GM21515 (cell line): ENCODE results near the gene ADRA2C.

Experiments
- ATAC-seq: cut with Tn5 transposase; IDR thresholded peaks from one replicate; pipeline ENCODE4 v1.9.1; 2021; ENCODE audit not compliant: unreplicated experiment

ADRA2C gene

GRCh38 chr4:3756343-3757059 lies 9.7 kb upstream of the ADRA2C start:
- ATAC-seq = no peak

DNA sequence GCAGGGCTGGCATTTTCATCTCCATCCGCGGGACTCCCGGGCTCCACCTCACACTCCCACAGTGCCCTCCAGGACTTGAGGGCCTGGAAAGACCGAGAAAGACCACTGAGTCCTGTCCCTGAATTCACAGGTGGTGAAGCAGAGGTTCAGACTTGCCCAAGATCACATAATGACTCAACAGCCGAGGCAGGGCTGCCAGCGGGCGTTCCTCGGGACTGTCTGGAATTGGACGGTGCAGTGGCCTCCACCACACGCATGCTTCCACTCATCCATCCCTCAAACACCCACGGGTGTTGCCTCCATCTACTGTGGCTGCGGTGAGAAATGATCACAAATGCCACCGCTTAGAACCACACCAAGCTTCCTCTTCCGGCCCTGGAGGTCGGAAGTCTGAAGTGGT lies 6.9 kb upstream of the ADRA2C start:
- no peak for ATAC-seq

DNA sequence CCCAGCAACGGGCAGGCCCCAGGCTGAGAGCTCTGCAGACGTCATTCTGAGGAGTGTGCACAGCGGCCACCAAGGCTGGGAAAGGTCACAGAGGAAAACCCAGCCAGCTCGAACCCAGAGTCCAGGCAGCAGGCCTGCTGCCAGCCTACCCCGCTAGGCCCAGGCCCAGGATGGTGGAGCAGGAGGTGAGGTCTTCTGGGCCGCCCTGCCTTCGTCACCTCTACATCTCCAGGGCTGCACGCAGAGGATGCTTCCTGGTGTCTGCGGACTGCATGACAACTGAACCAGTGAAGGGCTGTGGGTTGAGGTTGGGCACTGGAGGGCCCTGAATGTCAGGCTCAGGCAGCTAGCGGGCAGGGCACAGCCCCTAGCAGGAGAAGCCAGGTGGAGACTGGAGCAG lies 5.8 kb upstream of the ADRA2C start:
- ATAC-seq = no peak

DNA sequence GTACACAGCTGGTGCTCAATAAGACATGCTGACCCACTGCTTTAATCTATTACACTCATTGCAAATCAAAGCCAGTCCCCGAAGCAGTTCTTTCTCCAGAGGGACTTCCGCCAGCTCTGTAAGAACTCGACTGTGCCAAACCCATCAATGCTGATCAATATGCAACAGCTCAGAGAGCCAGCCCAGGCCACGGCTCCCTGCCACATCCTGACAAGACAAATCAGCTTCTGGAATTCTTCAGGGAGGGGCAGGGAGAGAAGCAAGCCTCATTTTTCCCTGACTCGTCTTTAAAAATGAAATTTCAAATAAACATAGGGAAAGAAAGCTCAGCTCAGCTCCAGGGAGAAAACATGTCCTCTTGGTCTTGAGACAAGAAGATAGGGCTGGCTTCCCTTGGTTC lies 5.3 kb upstream of the ADRA2C start:
- ATAC-seq = no peak

- ATAC-seq = no peak
Measured at GRCh38 chr4:3762264-3762663, 3.9 kb upstream of the ADRA2C start.

DNA sequence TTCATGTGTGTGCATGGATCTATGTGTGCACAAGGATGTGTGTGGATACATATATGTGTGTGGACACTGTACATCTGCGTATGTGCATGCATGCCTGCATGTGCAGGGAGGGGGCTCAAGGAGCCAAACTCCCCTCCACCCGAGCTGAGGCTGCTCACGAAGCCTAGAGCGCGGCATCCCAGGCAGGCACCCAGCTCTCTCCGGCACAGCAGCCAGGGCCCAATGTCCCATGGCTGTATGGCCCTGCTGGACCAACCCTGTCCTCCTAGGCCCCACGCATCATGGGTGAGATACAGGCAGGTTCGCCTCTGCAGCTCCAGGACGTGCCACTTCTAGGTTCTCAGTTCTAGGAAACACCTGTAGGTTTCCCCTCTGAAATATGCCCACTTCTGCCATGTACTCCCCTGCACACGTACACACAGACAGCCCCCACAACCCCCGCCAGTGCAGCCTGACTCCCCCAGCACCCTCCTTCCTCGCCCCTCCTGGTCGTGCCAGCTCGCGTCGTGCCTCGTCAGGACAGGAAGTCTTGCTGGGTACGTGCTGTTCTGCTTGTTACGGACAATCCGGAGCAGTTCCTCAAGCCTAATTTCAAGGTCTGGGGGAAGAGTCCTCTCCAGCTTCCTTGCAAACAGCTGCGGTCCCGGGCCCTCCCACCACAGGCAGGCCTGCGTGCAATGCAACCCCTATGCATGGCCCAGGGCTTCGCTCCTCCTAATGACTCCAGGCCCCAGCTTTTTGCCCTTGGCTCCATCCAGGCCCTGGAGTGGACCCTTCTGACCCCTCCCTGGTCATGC lies 3.2 kb upstream of the ADRA2C start:
- ATAC-seq = no peak

- no peak for ATAC-seq
Measured at GRCh38 chr4:3765271-3766035, 732 bp upstream of the ADRA2C start.

- ATAC-seq = no peak
Measured at GRCh38 chr4:3766785-3767569, 792 bp downstream of the ADRA2C start.

- ATAC-seq = no peak
Measured at GRCh38 chr4:3767570-3768288, 1.5 kb downstream of the ADRA2C start.

DNA sequence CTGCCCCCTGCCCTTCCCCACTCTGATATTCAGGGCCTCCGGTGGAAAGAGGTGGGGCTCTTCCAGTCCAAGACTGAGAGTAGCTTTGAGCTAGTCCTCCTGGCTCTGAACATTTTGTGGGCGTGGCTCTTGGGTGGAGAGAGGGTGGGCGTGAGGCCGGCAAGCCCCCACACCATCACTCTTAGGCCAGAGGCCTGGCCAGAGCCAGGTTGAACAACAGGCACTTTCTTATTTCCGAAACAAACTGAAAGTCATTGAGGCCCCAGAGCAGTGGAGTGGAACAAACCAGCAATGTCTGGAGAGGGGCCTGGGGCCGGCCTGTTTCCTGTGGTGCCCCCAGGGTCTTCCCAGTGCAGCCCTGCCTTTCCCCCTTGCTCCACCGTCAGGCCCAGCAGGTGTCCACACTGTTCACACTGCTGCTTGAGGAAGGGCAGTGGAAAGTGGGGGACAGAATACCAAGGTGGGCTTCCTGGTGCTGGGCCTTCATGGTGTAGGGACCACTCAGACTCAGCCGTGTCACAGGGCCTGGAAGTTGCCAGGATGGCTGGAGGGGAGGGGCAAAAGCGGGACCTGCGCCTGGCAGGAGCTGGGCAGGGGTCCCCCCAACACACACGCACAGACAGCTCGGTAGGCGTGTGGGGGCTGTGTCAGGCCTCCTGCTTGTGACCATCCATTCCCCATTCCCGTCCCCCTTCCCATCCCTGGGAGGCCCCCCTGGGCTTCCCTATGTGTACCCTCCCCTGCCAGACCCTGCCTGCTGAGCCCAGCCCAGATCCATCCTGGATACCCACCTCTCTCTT lies 2.9 kb downstream of the ADRA2C start:
- no peak for ATAC-seq

GRCh38 chr4:3769642-3770184 lies 3.5 kb downstream of the ADRA2C start:
- ATAC-seq = no peak

- ATAC-seq = no peak
Measured at GRCh38 chr4:3770323-3771163, 4.4 kb downstream of the ADRA2C start.

- ATAC-seq = no peak
Measured at GRCh38 chr4:3771164-3771809, 5.1 kb downstream of the ADRA2C start.

- no peak for ATAC-seq
Measured at GRCh38 chr4:3771939-3772495, 5.8 kb downstream of the ADRA2C start.

- no peak for ATAC-seq
Measured at GRCh38 chr4:3772632-3773031, 6.4 kb downstream of the ADRA2C start.

GRCh38 chr4:3773552-3774001 lies 7.4 kb downstream of the ADRA2C start:
- ATAC-seq = no peak

DNA sequence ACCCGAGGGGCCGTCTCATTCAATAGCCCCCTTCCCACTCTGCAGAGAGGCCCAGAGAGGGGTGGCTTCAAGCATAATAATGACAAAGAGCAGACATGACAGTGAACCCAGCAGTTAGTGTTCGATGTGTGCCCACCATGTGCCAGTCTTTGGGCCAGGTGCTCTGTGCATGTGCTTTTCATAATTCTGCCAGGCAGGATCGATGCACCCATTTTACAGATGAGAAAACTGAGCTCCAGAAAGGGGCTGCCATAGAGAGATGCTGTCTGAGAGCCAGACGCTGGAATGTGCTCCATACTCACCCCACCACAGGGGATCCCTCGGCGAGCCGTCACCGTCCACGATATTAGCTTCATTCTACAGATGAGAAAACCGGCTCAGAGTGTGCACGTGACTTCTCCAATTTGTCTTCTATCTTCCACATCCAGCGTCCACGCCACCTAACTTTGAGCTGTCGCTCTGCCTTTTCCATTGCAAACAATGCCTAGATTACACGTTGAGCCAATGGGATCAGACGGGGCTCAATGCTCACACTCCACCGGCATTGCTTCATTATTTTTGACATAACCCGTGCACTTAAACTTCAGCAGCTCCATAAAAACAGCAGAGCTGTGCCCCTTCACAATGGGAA lies 8.2 kb downstream of the ADRA2C start:
- ATAC-seq = no peak
